ENCODE data around the gene KRTAP4-8. TPM values are rescaled to one million over a fixed set of nuclear protein-coding genes. Genes with fewer than 3 reads are reported as not detected.
"Not testable (repeated sequence)": the region's sequence is repeated elsewhere in the genome, so short reads cannot be mapped to it uniquely, and the experiment has no call there.

KRTAP4-8 gene
- total RNA-seq, 6 experiments from 2014 or later: not detected

DNA sequence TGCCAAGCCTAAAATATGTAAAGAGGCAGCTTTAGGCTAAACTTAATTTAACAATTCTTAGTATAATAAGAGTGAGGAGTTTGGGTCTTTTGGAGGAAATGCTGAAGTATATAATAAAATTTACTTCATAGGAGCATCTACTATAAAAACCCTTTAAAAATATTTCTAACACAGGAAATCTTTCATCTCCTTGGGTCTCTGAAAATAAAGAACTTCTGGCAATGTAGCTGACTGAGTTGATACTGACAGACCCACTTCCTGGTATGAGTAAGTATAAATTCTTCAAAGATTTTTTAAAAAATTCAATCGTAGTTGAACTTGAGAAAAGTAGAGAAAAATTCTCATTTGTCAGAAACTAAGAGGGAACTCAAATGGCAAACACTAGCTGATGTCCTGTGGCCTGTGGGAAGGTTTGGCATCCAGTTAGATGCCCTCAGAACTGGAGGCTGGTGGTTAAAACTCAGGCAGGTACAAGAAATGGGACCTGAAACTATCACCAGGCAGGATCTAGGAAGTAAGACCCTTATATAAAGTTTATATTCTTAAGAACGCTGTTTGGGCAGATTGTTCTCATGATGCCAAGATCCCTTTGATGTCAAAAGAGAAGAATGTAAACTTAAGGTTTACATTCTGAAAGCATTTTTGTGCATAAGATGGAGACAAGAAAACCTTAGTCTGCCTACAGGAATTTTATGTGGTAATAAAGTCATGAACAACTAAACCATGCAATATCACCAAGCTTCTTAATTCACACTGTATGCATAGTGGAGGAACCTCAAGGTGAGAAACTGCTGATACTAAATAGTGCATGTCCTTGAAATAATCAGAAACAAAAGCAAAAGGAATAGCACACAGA lies 36.2 kb upstream of the KRTAP4-8 start:
- TF ChIP-seq, protein P1, sequence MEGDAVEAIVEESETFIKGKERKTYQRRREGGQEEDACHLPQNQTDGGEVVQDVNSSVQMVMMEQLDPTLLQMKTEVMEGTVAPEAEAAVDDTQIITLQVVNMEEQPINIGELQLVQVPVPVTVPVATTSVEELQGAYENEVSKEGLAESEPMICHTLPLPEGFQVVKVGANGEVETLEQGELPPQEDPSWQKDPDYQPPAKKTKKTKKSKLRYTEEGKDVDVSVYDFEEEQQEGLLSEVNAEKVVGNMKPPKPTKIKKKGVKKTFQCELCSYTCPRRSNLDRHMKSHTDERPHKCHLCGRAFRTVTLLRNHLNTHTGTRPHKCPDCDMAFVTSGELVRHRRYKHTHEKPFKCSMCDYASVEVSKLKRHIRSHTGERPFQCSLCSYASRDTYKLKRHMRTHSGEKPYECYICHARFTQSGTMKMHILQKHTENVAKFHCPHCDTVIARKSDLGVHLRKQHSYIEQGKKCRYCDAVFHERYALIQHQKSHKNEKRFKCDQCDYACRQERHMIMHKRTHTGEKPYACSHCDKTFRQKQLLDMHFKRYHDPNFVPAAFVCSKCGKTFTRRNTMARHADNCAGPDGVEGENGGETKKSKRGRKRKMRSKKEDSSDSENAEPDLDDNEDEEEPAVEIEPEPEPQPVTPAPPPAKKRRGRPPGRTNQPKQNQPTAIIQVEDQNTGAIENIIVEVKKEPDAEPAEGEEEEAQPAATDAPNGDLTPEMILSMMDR (IDR thresholded peaks at IDR 0.05): no peak
- Mint-ChIP-seq H3K4me3 (peak overlapping the region; percentile 51), H3K36me3 (ENCODE audit: low read depth) (peaks cover 36% of the 10 kb centered on the region), H3K9me3 (peaks cover 15% of the 10 kb centered on the region), H3K27me3 (ENCODE audit: insufficient read depth) (no peaks in the 10 kb centered on the region; the same call in 1 of the 2 replicates), H3K27ac (peak overlapping the region; percentile 91), H3K4me1 (ENCODE audit: low read depth) (peaks cover 49% of the 10 kb centered on the region)
- no peak for DNase-seq

DNA sequence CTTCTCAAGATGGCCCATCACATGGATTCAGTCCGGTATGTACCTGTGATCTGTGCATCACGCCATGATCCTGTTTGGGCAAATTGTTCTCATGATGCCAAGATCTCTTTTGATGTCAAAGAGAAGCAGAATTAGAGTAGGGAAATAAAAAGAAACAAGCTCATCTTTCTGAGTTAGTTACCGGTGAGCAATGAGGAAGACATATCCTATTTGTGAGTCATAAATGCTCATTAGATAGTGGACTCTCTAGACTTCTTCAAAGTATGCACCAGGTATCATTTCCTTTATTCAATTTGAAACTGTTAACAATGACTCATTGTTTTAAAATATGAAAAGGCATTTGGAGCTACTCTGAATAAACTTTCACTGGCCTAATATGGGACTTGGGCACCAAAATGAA lies 34.0 kb upstream of the KRTAP4-8 start:
- TF ChIP-seq, protein P1 (IDR thresholded peaks at IDR 0.05): no peak
- Mint-ChIP-seq H3K9me3 (peaks cover 10% of the 10 kb centered on the region), H3K4me3 (peak overlapping the region; percentile 16; the same call in 1 of the 2 replicates), H3K36me3 (ENCODE audit: low read depth) (peaks cover 26% of the 10 kb centered on the region), H3K27me3 (ENCODE audit: insufficient read depth) (no peaks in the 10 kb centered on the region; the same call in 1 of the 2 replicates), H3K27ac (peak overlapping the region; percentile 85), H3K4me1 (ENCODE audit: low read depth) (peaks cover 49% of the 10 kb centered on the region)
- DNase-seq: peak; percentile 24

GRCh38 chr17:41127371-41127770 lies 29.4 kb upstream of the KRTAP4-8 start:
- H3K27me3 Mint-ChIP-seq (ENCODE audit: insufficient read depth): no peaks in the 10 kb centered on the region; the same call in 1 of the 2 replicates
- no peak overlapping the region for H3K4me3 Mint-ChIP-seq
- DNase-seq: no peak
- no peak overlapping the region for H3K27ac Mint-ChIP-seq
- TF ChIP-seq, protein P1 (IDR thresholded peaks at IDR 0.05): no peak
- H3K9me3 Mint-ChIP-seq: peaks cover 11% of the 10 kb centered on the region
- H3K36me3 Mint-ChIP-seq (ENCODE audit: low read depth): peaks cover 41% of the 10 kb centered on the region
- peaks cover 54% of the 10 kb centered on the region for H3K4me1 Mint-ChIP-seq (ENCODE audit: low read depth)

DNA sequence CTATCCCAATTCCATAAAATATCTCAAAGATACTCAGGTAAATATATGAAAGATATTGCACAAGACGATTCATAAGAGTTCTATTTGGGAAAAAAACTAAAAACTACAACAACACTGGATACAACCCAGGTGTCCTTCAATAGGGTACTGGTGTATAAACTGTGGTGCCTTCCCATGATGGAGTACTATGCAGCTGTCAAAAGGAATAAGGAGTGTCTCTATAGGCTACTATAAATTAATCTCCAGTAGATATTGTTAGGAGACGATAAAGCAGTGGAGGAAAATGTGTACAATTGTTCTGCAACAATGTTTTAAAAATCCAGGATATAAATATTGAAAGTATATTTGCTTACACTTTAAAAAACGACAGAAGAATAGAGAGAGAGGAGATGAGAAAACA lies 28.5 kb upstream of the KRTAP4-8 start:
- DNase-seq: no peak
- H3K4me1 Mint-ChIP-seq (ENCODE audit: low read depth): peaks cover 49% of the 10 kb centered on the region
- H3K4me3 Mint-ChIP-seq: no peak overlapping the region
- H3K27me3 Mint-ChIP-seq (ENCODE audit: insufficient read depth): no peaks in the 10 kb centered on the region; the same call in 1 of the 2 replicates
- no peak overlapping the region for H3K27ac Mint-ChIP-seq
- TF ChIP-seq, protein P1 (IDR thresholded peaks at IDR 0.05): no peak
- peaks cover 17% of the 10 kb centered on the region for H3K9me3 Mint-ChIP-seq
- peaks cover 46% of the 10 kb centered on the region for H3K36me3 Mint-ChIP-seq (ENCODE audit: low read depth)

- DNase-seq: no peak
- TF ChIP-seq, protein P1 (IDR thresholded peaks at IDR 0.05): no peak
- H3K27ac Mint-ChIP-seq: no peak overlapping the region
- peaks cover 48% of the 10 kb centered on the region for H3K4me1 Mint-ChIP-seq (ENCODE audit: low read depth)
- no peak overlapping the region for H3K4me3 Mint-ChIP-seq
- H3K36me3 Mint-ChIP-seq (ENCODE audit: low read depth): peaks cover 44% of the 10 kb centered on the region
- H3K27me3 Mint-ChIP-seq (ENCODE audit: insufficient read depth): no peaks in the 10 kb centered on the region; the same call in 1 of the 2 replicates
- H3K9me3 Mint-ChIP-seq: peaks cover 17% of the 10 kb centered on the region
These were observed 27.1 kb upstream of the KRTAP4-8 start for GRCh38 chr17:41125064-41125463.

GRCh38 chr17:41123991-41124371 lies 26.0 kb upstream of the KRTAP4-8 start, which contains the start of gene KRTAP4-12:
Gene KRTAP4-12, minus strand, starts transcription at chr17:41124182. Its CDS starts 60 bp downstream, at chr17:41124122.
- Mint-ChIP-seq H3K4me1 (ENCODE audit: low read depth) (peaks cover 55% of the 10 kb centered on the region), H3K9me3 (peaks cover 12% of the 10 kb centered on the region), H3K27ac (peak within 1 kb of the TSS; percentile 76), H3K36me3 (ENCODE audit: low read depth) (peaks cover 35% of the 10 kb centered on the region), H3K4me3 (peak within 1 kb of the TSS; percentile 20; the same call in 1 of the 2 replicates)
- not testable (repeated sequence) for H3K27me3 Mint-ChIP-seq (ENCODE audit: insufficient read depth)
- peak; percentile 22 for DNase-seq

DNA sequence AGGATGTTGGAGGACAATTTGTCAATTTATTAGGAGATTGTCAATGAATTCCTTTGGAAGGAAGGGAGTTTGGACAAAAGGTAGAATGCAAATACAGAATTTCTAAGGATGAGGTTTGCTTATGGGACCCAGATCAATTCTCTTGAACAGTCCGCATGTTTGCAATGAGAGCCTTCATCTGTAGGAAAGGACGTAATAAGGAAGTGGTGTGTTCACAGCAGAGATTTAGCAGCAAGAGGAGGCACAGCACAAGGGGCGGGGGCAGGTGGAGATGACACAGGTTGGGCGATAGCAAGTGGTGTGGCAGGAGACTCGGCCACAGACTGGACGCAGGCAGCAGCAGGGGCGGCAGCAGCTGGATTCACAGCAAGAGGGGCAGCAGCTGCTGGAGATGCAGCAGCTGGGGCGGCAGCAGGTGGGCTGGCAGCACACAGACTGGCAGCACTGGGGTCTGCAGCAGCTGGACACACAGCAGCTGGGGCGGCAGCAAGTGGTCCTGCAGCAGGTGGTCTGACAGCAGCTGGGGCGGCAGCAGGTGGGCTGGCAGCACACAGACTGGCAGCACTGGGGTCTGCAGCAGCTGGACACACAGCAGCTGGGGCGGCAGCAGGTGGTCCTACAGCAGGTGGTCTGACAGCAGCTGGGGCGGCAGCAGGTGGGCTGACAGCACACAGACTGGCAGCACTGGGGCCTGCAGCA lies 25.5 kb upstream of the KRTAP4-8 start:
- H3K27ac Mint-ChIP-seq: peak overlapping the region; percentile 76
- peaks cover 30% of the 10 kb centered on the region for H3K36me3 Mint-ChIP-seq (ENCODE audit: low read depth)
- H3K4me1 Mint-ChIP-seq (ENCODE audit: low read depth): peaks cover 61% of the 10 kb centered on the region
- H3K27me3 Mint-ChIP-seq (ENCODE audit: insufficient read depth); H3K9me3 Mint-ChIP-seq; DNase-seq: not testable (repeated sequence)
- peak overlapping the region; percentile 20; the same call in 1 of the 2 replicates for H3K4me3 Mint-ChIP-seq
